ENCODE results near the gene VGLL4. TPM values are rescaled to one million over a fixed set of nuclear protein-coding genes. Genes with fewer than 3 reads are reported as not detected.

The VGLL4 gene
- total RNA-seq, 1 experiment from 2014 or later, result 26.9 TPM

DNA sequence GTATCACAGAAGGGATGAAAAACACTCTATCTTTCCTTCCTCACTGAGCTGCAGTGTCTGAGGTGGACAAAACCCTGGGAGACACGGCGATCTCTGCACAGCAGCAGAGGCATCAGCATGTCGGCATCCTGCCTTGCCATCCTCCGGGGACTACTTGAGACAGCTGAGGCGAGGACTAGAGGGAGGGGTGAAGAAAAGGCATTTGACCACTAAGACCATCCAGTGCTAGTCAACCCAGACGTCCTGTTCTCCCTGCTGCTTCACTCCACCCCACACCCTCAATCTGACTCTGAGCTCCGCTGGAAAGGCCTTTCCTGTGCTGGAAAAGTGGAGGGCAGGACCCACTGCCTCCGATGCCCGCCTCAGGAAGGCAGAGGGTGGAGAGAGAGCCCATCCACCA lies 67.3 kb downstream of the VGLL4 start:
- Histone ChIP-seq H3K36me3 (ENCODE audit: control insufficient read depth in 1 of 2, insufficient read depth in 2 of 2, low read length in 2 of 2) (no peaks in the 10 kb centered on the region), H2AFZ (ENCODE audit: low read depth, low read length, poor library complexity, severe bottlenecking) (no peak overlapping the region), H3K9me2 (ENCODE audit: insufficient read depth) (no peaks in the 10 kb centered on the region), H3K4me1 (ENCODE audit: control insufficient read depth in 1 of 2, insufficient read depth in 2 of 2, low read length in 2 of 2) (peaks cover under 1 to 3% of the 10 kb centered on the region in 2 experiments; a peak in 3 of 4 replicates), H4K20me1 (ENCODE audit: insufficient read depth) (no peaks in the 10 kb centered on the region), H3K4me2 (ENCODE audit: low read length) (no peak overlapping the region), H3K79me2 (ENCODE audit: insufficient read depth, low read length) (peaks cover 25% of the 10 kb centered on the region), H3K27me3 (ENCODE audit: insufficient read depth, low read length) (no peaks in the 10 kb centered on the region), H3K9ac (ENCODE audit: low read length) (no peak overlapping the region), H3K27ac (ENCODE audit: low read depth, low read length) (no peak overlapping the region), H3K9me3 (ENCODE audit: control insufficient read depth in 1 of 2, insufficient read depth in 1 of 2, low read depth in 1 of 2, low read length in 2 of 2) (no peaks in the 10 kb centered on the region), H3K4me3 (replicated peaks in 1 of 2; ENCODE audit: low read depth in 1 of 2, low read length in 2 of 2) (no peak overlapping the region)
- DNase-seq (ENCODE audit: low read depth, low spot score) (no peak), ATAC-seq (no peak)
- ChIA-PET RAD21 (ENCODE audit: low non-redundant PET in 1 of 2, low total read pairs in 2 of 2, uncharacterized antibody in 2 of 2, unreplicated experiment in 2 of 2) (no interaction called here), CTCF (no interaction called here), POLR2A (no interaction called here)
- no TSS peak for BruUV-seq (replicated peaks)
- TF ChIP-seq, protein P1, sequence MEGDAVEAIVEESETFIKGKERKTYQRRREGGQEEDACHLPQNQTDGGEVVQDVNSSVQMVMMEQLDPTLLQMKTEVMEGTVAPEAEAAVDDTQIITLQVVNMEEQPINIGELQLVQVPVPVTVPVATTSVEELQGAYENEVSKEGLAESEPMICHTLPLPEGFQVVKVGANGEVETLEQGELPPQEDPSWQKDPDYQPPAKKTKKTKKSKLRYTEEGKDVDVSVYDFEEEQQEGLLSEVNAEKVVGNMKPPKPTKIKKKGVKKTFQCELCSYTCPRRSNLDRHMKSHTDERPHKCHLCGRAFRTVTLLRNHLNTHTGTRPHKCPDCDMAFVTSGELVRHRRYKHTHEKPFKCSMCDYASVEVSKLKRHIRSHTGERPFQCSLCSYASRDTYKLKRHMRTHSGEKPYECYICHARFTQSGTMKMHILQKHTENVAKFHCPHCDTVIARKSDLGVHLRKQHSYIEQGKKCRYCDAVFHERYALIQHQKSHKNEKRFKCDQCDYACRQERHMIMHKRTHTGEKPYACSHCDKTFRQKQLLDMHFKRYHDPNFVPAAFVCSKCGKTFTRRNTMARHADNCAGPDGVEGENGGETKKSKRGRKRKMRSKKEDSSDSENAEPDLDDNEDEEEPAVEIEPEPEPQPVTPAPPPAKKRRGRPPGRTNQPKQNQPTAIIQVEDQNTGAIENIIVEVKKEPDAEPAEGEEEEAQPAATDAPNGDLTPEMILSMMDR (IDR thresholded peaks at IDR 0.05 in 2 of 3, conservative IDR thresholded peaks at IDR 0.05 in 1 of 3; ENCODE audit: borderline replicate concordance in 1 of 3, insufficient read depth in 1 of 3, low read depth in 2 of 3, low read length in 2 of 3), result no peak
- TF ChIP-seq POLR2AphosphoS5 (IDR thresholded peaks at IDR 0.05; ENCODE audit: low read depth, low read length) (no peak), ELF1 (IDR thresholded peaks at IDR 0.05; ENCODE audit: borderline replicate concordance, low read depth) (no peak), ZFX (IDR thresholded peaks at IDR 0.05) (no peak), SRF (IDR thresholded peaks at IDR 0.05; ENCODE audit: low read depth) (no peak), POLR2A (IDR thresholded peaks at IDR 0.05; ENCODE audit: borderline replicate concordance, extremely low read depth, insufficient read depth, insufficient read length) (no peak), SIN3A (IDR thresholded peaks at IDR 0.05; ENCODE audit: low read depth) (no peak), EZH2 (IDR thresholded peaks at IDR 0.05) (no peak), CEBPB (IDR thresholded peaks at IDR 0.05; ENCODE audit: low read depth) (no peak), RAD21 (IDR thresholded peaks at IDR 0.05; ENCODE audit: low read depth) (no peak), FOSL1 (IDR thresholded peaks at IDR 0.05; ENCODE audit: low read depth) (no peak), EGR1 (IDR thresholded peaks at IDR 0.05; ENCODE audit: low read depth) (no peak)
- TF ChIP-seq, protein P2, sequence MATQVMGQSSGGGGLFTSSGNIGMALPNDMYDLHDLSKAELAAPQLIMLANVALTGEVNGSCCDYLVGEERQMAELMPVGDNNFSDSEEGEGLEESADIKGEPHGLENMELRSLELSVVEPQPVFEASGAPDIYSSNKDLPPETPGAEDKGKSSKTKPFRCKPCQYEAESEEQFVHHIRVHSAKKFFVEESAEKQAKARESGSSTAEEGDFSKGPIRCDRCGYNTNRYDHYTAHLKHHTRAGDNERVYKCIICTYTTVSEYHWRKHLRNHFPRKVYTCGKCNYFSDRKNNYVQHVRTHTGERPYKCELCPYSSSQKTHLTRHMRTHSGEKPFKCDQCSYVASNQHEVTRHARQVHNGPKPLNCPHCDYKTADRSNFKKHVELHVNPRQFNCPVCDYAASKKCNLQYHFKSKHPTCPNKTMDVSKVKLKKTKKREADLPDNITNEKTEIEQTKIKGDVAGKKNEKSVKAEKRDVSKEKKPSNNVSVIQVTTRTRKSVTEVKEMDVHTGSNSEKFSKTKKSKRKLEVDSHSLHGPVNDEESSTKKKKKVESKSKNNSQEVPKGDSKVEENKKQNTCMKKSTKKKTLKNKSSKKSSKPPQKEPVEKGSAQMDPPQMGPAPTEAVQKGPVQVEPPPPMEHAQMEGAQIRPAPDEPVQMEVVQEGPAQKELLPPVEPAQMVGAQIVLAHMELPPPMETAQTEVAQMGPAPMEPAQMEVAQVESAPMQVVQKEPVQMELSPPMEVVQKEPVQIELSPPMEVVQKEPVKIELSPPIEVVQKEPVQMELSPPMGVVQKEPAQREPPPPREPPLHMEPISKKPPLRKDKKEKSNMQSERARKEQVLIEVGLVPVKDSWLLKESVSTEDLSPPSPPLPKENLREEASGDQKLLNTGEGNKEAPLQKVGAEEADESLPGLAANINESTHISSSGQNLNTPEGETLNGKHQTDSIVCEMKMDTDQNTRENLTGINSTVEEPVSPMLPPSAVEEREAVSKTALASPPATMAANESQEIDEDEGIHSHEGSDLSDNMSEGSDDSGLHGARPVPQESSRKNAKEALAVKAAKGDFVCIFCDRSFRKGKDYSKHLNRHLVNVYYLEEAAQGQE (IDR thresholded peaks at IDR 0.05; ENCODE audit: low read depth), result no peak
- TF ChIP-seq, protein P3, sequence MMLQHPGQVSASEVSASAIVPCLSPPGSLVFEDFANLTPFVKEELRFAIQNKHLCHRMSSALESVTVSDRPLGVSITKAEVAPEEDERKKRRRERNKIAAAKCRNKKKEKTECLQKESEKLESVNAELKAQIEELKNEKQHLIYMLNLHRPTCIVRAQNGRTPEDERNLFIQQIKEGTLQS (IDR thresholded peaks at IDR 0.05), result no peak
- intact Hi-C loops (cut with micrococcal nuclease), result no loop called here
